ENCODE results near the gene ANKRD11.
"Not testable (repeated sequence)": the region's sequence is repeated elsewhere in the genome, so short reads cannot be mapped to it uniquely, and the experiment has no call there.

Gene ANKRD11

DNA sequence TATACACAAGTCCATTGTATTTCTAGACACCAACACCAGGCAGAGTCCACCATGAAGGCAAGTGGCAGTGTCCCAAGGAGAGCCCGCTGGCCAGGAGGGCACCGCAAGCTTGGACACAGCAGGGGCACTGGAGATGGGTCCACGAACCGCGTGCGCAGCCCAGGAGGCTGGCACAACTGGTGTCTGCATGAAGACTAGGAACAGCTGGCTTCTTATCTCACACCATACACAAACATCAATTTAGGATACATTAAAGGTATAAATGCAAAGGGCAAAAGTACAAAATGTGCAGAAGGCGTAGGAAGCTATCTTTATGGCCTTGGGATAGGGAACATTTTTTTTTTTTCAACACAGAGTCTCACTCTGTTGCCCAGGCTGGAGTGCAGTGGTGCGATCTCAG lies 52.4 kb downstream of the ANKRD11 start:
- no peak overlapping the region for H3K4me3 ChIP-seq (ENCODE audit: low read depth, low read length)
- TF ChIP-seq, protein P1, sequence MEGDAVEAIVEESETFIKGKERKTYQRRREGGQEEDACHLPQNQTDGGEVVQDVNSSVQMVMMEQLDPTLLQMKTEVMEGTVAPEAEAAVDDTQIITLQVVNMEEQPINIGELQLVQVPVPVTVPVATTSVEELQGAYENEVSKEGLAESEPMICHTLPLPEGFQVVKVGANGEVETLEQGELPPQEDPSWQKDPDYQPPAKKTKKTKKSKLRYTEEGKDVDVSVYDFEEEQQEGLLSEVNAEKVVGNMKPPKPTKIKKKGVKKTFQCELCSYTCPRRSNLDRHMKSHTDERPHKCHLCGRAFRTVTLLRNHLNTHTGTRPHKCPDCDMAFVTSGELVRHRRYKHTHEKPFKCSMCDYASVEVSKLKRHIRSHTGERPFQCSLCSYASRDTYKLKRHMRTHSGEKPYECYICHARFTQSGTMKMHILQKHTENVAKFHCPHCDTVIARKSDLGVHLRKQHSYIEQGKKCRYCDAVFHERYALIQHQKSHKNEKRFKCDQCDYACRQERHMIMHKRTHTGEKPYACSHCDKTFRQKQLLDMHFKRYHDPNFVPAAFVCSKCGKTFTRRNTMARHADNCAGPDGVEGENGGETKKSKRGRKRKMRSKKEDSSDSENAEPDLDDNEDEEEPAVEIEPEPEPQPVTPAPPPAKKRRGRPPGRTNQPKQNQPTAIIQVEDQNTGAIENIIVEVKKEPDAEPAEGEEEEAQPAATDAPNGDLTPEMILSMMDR (IDR thresholded peaks at IDR 0.05; ENCODE audit: borderline replicate concordance, insufficient read depth, low read depth, low read length): no peak

DNA sequence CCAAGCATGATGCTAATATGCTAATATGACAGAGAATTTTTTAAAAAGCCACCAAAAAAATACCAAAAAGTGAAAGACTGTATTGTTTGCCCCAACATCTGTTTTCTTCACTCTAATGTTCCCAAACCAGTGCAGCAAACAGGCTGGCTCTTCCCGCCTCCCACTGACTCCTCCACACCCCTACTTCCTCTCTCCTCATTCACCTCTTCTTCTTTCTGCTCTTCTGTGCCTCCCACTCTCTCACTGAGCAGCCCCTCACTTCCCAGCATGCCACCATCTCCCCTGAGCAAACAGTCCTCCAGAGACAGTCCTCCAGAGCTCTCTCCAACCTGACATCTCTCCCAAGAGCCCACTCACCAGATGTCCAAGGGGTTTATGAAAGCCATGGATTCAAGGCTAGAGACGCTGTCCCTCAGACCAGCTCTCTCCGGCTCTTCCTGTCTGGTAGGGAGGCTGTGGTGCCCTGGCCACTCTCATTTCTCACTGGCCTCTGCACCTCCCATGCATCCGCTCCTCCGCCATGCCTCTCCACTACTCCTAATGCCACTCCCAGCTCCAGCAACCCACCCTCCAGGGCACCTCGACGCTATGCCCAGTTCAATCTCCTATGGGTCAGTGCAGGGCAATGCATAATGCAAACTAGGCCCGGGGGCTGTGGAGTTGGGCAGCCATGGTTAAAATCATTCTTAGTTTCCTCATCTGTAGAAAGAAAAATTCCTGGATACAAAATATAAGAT lies 52.9 kb downstream of the ANKRD11 start:
- H3K4me3 ChIP-seq (ENCODE audit: low read depth, low read length): no peak overlapping the region
- TF ChIP-seq, protein P1 (IDR thresholded peaks at IDR 0.05; ENCODE audit: borderline replicate concordance, insufficient read depth, low read depth, low read length): no peak

DNA sequence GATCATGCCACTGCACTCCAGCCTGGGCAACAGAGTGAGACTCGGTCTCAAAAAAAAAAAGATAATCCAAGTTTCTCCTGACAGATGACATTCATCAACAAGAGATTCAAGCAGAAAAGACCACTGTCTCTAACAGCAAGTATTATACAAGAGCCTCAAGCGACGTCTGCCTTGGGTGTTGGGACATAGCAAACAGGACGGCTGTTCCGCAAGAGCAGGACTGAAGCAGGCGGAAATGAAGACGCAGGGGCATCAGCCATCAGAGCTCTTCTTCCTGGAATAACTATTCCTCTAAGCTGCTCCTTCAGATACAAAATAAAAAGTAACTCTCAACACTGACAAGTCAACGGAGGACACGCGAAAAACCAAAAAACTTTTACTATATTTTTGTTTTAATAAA lies 54.0 kb downstream of the ANKRD11 start:
- no peak overlapping the region for H3K4me3 ChIP-seq (ENCODE audit: low read depth, low read length)
- TF ChIP-seq, protein P1 (IDR thresholded peaks at IDR 0.05; ENCODE audit: borderline replicate concordance, insufficient read depth, low read depth, low read length): no peak

DNA sequence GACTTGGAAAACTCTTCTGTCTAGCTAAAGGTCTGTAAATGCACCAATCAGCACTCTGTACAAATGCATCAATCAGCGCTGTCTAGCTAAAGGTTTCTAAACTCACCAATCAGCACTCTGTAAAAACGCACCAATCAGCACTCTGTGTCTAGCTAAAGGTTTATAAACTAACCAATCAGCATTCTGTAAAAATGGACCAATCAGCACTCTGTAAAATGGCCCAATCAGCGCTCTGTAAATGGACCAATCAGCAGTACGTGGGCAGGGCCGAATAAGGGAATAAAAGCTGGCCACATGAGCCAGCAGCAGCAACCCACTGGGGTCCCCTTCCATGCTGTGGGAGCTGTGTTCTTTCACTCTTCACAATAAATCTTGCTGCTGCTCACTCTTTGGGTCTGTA lies 55.3 kb downstream of the ANKRD11 start:
- H3K4me3 ChIP-seq (ENCODE audit: low read depth, low read length): not testable (repeated sequence)

DNA sequence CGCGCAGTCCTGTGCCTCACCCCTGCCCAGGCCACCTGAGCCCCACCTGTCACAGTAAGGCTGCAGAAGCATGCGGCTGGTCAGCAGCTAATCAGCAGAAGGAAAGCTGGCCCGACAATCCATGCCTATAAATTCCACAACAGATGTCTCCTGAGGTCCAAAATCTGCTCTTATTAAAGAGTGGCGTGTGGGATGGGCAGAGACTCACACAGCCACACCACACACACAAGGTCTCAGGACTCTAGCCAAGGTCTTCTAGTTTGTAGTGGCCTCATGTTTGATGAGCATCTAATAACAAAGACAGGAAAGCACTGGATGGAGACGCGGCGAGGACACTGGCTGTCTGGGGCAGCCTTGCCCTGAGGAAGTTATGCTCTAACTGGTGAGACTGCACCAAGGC lies 55.9 kb downstream of the ANKRD11 start:
- TF ChIP-seq, protein P1 (IDR thresholded peaks at IDR 0.05; ENCODE audit: borderline replicate concordance, insufficient read depth, low read depth, low read length): no peak
- no peak overlapping the region for H3K4me3 ChIP-seq (ENCODE audit: low read depth, low read length)

DNA sequence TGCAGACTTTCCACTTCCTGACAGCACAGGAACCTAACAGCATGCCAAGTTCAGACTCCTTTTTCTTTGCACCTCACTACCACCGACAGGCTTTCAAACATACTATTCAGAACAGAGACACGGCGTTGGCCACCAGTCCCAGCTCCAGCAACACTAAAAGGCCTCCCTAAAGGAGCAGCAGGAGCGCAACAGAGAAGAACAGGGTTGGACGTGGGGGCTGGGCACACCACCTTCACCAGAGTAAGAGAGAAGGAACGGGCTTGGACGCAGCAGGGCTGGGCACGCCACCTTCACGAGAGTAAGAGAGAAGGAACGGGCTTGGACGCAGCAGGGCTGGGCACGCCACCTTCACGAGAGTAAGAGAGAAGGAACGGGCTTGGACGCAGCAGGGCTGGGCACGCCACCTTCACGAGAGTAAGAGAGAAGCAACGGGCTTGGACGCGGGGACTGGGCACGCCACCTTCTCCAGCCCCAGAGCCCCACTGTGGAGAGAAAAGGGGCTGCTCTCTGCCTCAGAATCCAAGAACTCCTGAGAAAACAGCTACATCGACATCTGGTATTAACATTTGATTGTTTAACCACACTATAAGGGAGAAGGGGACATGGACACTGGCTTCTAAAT lies 56.9 kb downstream of the ANKRD11 start:
- not testable (repeated sequence) for H3K4me3 ChIP-seq (ENCODE audit: low read depth, low read length)

DNA sequence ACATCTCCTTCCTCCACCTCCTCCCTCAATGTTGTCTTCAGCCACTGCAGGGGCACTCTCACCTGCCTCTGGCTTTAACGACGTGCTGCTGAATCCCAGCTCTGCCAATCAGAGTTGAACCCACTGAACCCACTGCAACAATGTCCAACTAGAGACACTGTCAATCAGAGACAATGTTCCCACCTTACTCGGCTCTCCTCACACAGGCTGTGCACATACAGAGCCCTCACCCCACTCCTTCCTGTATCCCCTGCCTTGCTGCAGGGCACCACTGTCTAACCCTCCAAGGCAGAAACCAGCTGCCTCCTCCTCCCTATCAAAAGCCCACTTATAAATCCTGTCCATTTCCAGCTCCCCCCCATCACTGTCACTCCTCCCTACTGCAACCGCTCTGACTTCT lies 58.7 kb downstream of the ANKRD11 start:
- TF ChIP-seq, protein P1 (IDR thresholded peaks at IDR 0.05; ENCODE audit: borderline replicate concordance, insufficient read depth, low read depth, low read length): no peak
- no peak overlapping the region for H3K4me3 ChIP-seq (ENCODE audit: low read depth, low read length)

DNA sequence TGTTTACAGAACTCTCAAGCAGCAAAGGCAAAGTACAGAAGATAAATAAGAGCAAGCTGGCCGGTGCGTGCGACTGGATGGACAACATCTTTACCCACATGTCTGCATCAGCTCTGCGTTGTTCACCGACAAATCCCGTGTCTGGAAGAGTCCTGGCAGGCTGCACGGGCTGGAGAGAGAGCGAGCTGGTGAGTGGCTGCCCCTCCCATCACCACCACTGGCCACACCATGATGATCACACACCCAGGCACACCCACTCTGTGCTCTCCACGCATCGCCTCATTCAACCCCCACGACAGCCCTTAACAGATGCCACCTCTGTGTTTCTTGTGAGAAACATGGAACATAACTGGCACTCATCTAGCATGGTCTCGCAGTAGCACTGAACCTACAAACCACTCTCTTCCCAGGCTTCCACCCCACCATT lies 59.2 kb downstream of the ANKRD11 start:
- H3K4me3 ChIP-seq (ENCODE audit: low read depth, low read length): no peak overlapping the region
- TF ChIP-seq, protein P1 (IDR thresholded peaks at IDR 0.05; ENCODE audit: borderline replicate concordance, insufficient read depth, low read depth, low read length): no peak
